T-helper 2 cell treated with Interferon-gamma antibody and Interleukin-4, amounts not matched to agents 100 ng/mL and 5 ng/mL, for 36 hours (primary cell): ENCODE data around the gene GLS. TPM values are rescaled to one million over a fixed set of nuclear protein-coding genes. Genes with fewer than 3 reads are reported as not detected.
"Not testable (repeated sequence)": the region's sequence is repeated elsewhere in the genome, so short reads cannot be mapped to it uniquely, and the experiment has no call there.

Experiments
- intact Hi-C: fragments of 100-400 bp; cut with micrococcal nuclease; formaldehyde crosslinking; loops from one replicate; pipeline ENCODE4 v1.15.1; 2023
- total RNA-seq: library from RNA; stranded (reverse); gene quantifications from 2 replicates; pipeline ENCODE4 v1.2.3, GENCODE V29; 2022

Gene GLS
- total RNA-seq, 1 donor from 2014 or later: 173 TPM

GRCh38 chr2:190882856-190883582 is 2.4 kb downstream of the GLS start:
- intact Hi-C loops: loop anchor here (1.0 to 5.0 kb wide), 7 partner anchors 30 to 1101 kb away; partner anchors contain the start of genes NEMP2, ORMDL1 and PMS1

GRCh38 chr2:190885844-190886243 is 5.2 kb downstream of the GLS start:
- intact Hi-C loops: not testable (repeated sequence)

GRCh38 chr2:190887089-190887488 is 6.5 kb downstream of the GLS start:
- intact Hi-C loops: no loop called here

- intact Hi-C loops: no loop called here
Observed at GRCh38 chr2:190888449-190888848, 7.8 kb downstream of the GLS start.

GRCh38 chr2:190889175-190889943 is 8.7 kb downstream of the GLS start:
- intact Hi-C loops: no loop called here

GRCh38 chr2:190891372-190891771 is 10.8 kb downstream of the GLS start:
- intact Hi-C loops: no loop called here

- intact Hi-C loops: no loop called here
Observed at GRCh38 chr2:190891889-190892288, 11.3 kb downstream of the GLS start.

- intact Hi-C loops: no loop called here
Observed at GRCh38 chr2:190893157-190893556, 12.5 kb downstream of the GLS start.

GRCh38 chr2:190896477-190896876 is 15.9 kb downstream of the GLS start:
- intact Hi-C loops: no loop called here

- intact Hi-C loops: no loop called here
Observed at GRCh38 chr2:190903693-190904450, 23.3 kb downstream of the GLS start.

- intact Hi-C loops: no loop called here
Observed at GRCh38 chr2:190904640-190905261, 24.1 kb downstream of the GLS start.

GRCh38 chr2:190908532-190908931 is 27.9 kb downstream of the GLS start:
- intact Hi-C loops: no loop called here

- intact Hi-C loops: no loop called here
Observed at GRCh38 chr2:190909680-190910079, 29.1 kb downstream of the GLS start.

GRCh38 chr2:190910341-190911136 is 29.9 kb downstream of the GLS start:
- intact Hi-C loops: no loop called here

GRCh38 chr2:190911813-190912212 is 31.2 kb downstream of the GLS start:
- intact Hi-C loops: loop anchor here (2.0 kb wide), 1 partner anchor 29 kb away; no protein-coding TSS in a partner anchor

GRCh38 chr2:190912726-190913125 is 32.1 kb downstream of the GLS start:
- intact Hi-C loops: loop anchor here (2.0 kb wide), 1 partner anchor 30 kb away; no protein-coding TSS in a partner anchor

GRCh38 chr2:190913725-190914124 is 33.1 kb downstream of the GLS start:
- intact Hi-C loops: loop anchor here (2.0 kb wide), 1 partner anchor 31 kb away; no protein-coding TSS in a partner anchor

GRCh38 chr2:190916829-190917228 is 36.2 kb downstream of the GLS start:
- intact Hi-C loops: no loop called here

GRCh38 chr2:190920085-190920484 is 39.5 kb downstream of the GLS start:
- intact Hi-C loops: no loop called here

GRCh38 chr2:190922376-190922775 is 41.8 kb downstream of the GLS start:
- intact Hi-C loops: no loop called here
